HG03558 (cell line): ENCODE measurements around the gene AMIGO1.
"Not testable (repeated sequence)": the region's sequence is repeated elsewhere in the genome, so short reads cannot be mapped to it uniquely, and the experiment has no call there.

Experiments used
- ATAC-seq: cut with Tn5 transposase; IDR thresholded peaks from one replicate; pipeline ENCODE4 v1.9.1; 2021; ENCODE audit warnings: moderate number of reproducible peaks; ENCODE audit not compliant: unreplicated experiment; ENCODE audit errors: extremely low read depth

AMIGO1 gene

GRCh38 chr1:109485001-109485400 lies 24.5 kb downstream of the AMIGO1 start:
- no peak for ATAC-seq

DNA sequence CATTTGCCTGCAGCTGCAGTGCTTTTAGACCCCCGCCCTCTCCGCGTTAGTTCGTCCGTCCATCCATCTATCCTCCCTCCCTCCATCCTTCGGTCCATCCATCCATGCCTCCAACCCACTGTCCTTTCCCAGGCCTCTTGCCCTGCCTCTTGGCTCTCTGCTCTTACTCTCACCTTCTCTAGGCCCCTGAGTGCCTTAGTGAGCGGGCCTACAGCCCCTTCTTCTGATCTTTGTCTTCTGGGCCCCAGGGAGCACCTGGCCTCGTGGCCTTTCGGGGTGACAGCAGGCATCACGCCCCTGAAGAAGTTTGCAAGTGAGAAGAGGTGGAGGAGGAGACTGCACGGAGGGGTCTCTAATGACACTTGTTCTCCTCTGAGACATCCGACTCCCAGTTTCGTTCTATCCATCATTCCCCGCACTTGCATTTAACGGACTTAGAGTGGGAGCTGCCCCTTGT lies 25.0 kb downstream of the AMIGO1 start:
- ATAC-seq: no peak

DNA sequence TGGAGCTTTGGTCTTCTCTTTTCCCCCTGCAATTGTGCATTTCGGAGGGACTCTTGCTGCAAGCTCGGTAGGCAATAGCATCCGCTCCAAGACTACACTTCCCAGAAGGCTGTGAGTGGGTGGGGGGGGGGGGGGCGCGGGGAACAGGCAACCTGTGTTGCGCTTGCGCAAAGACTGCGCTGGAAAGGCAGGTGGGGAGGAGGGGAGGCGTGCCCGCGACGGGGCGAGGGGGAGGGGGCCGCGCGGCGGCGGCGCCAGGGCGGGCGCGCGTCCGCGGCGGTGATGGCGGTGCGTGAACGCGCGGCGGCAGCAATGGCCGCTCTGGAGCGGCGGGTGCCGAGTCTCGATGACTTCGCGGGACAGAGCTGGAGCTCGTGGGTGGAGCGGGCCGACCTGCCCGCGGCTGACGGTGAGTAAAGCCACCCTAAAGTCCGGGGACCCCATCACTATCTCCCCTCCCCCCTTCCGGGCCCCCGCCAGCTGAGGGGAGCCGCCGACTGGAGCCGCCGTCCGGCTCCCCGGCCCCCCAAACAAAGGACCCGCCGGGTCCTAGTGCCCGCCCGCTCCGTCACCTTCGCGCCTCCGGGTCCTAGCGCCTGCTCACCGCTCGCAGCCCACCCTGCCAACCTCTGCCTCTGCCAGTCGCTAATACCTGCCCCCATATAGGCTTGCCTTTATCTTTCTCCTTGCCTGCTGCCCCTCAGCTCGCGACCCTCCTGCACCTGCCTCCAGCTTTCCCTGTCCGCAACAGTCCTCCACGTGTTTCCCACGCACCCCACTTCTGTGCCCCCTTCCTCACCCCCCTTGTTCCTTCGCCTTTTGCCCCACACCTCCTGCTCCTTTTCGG lies 25.6 kb downstream of the AMIGO1 start, which contains the start of gene ATXN7L2:
ATXN7L2 (plus strand) TSS at position 234 of the 847 bp plus-strand sequence; CDS start at position 283, 49 bp downstream.
- peak; percentile 58 for ATAC-seq

- ATAC-seq: no peak
These were observed 26.5 kb downstream of the AMIGO1 start for GRCh38 chr1:109482791-109483671.

- no peak for ATAC-seq
These were observed 27.3 kb downstream of the AMIGO1 start for GRCh38 chr1:109482242-109482641.

DNA sequence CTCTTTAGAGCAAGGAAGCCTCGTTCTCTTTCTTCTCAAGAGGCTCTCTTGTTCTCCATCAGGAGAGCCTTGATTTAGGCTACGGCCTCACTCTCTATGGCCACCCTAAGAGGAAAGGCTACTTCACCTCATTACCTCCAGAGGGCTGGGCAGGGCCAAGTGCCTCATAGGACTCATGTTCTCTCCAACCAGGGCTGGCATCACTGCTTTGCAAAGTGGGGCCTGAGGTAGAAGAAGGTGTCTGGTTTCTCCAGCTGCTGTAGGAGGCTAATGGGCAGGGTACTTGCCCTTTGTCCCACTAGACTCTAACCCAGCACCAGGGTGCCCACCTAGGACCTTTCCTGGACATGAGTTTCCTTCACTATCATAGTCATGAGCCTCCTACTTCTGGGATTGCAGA lies 27.9 kb downstream of the AMIGO1 start:
- ATAC-seq: no peak

DNA sequence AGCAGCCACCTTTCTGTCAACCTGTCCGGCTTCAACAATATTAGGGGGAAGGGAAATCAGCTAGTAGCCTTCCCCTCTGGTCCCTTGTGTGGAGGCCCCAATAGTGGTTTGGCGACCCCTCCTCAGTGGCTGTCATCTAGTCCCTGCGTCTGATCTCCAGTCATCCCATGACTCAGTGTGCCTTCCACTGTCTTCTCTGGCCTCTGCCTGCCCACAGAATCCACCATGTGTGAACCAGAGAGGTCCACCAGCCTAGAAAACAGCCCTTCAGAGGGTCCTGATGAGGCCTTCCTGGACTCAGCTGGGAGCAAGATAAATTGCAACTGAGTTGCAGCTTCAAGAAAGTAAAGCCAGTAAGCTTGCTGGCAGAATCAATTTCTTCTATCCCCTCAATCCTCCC lies 29.6 kb downstream of the AMIGO1 start:
- no peak for ATAC-seq

- no peak for ATAC-seq
These were observed 30.2 kb downstream of the AMIGO1 start for GRCh38 chr1:109479311-109479710.

DNA sequence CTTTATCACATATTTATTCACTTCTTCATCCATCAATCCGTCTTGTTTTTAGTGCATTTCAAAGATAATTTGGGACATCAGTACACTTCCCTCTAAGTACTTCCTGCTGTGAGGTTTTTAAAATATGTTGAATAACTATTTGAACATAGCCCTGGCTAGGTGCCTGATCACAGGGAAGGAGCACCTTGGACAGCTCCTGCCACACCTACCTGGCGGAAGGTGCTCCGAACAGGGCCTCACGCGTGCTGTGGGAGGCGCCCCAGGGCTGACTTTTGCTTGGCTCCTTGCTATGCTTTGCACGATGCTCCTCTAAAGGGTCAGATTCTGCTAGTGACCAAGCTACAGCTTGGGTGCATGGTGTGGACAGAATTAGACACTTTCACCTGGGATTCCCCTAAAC lies 30.7 kb downstream of the AMIGO1 start:
- no peak for ATAC-seq

DNA sequence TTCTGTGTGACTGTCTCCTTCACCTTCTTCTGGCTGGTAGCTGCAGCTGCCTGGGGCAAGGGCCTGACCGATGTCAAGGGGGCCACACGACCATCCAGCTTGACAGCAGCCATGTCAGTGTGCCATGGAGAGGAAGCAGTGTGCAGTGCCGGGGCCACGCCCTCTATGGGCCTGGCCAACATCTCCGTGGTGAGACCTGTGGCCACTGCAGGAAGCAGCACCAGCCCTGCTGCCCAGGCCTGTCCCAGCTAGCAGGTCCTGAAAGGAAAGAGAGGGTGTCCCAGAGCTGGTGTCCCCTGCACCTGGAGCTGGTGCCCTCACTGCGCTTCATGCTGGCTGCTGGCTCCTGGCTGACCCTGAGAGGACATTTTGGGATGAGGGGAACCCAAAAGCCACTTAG lies 31.7 kb downstream of the AMIGO1 start:
- no peak for ATAC-seq

- ATAC-seq: no peak
These were observed 32.7 kb downstream of the AMIGO1 start for GRCh38 chr1:109476825-109477224.

GRCh38 chr1:109475261-109475660 lies 34.3 kb downstream of the AMIGO1 start:
- no peak for ATAC-seq

- ATAC-seq: no peak
These were observed 34.8 kb downstream of the AMIGO1 start for GRCh38 chr1:109474697-109475096.

DNA sequence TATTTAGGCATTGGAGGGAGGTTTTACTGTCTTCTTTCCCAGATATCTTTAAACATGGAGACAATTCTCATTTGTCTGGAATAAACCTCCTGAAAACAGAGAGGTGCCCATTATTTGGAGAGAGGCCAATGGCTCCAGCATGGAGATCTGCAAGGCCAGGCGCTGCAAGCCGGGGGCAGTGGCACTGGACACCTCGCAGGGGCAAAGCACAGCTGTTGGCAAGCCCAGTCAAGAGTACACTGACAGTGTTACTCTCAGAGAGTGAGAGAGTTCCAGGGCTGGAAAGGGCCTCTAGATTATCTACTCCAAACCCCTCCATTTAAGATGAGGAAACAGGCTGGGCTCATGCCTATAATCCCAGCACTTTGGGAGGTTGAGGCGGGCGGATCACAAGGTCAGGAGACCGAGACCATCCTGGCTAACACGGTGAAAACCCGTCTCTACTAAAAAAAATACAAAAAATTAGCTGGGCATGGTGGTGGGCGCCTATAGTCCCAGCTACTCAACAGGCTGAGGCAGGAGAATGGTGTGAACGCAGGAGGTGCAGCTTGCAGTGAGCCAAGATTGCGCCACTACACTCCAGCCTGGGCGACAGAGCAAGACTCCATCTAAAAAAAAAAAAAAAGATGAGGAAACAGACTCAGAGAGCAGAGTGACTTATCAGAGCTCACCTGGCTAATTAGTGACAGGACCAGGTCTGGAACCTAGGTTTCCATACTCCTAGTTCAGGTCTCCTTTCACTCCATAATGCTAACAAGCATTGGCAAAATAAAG lies 36.1 kb downstream of the AMIGO1 start:
- not testable (repeated sequence) for ATAC-seq

DNA sequence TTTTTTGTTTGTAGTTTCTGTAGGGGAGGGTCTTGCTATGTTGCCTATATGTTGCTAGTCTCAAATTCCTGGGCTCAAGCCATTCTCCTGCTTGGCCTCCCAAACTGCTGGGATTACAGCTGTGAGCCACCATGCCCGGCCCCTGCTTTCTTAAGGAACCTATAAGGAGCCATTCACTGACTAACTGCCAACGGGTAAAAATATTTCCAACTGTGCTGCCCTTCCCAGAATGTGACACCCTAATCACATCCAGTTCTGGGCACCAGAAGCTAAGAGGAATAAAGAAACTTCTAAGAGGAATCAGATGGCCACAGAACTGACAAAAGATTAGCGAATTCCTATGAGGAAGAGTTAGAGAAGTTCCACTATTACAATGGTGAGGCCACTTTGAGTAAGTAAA lies 36.7 kb downstream of the AMIGO1 start:
- ATAC-seq: no peak

DNA sequence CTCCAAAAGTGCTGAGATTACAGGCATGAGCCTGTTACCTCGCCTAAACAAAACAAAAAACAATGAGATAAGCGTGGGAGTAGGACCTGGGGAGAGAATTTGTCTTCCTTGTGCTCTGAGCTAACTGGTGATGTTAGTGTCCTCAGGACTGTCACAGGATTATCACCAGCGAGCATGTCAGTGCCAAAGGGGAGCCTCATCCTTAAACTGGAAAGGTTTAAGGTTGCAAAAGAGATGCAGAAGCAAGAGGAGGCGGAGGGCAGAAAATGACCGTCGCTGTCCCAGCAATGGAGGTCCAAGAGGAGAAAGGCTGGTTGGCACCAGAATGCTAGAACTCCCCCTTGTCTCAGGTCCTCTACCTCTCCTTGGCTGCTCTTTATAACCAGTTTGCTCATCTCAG lies 39.3 kb downstream of the AMIGO1 start:
- no peak for ATAC-seq

DNA sequence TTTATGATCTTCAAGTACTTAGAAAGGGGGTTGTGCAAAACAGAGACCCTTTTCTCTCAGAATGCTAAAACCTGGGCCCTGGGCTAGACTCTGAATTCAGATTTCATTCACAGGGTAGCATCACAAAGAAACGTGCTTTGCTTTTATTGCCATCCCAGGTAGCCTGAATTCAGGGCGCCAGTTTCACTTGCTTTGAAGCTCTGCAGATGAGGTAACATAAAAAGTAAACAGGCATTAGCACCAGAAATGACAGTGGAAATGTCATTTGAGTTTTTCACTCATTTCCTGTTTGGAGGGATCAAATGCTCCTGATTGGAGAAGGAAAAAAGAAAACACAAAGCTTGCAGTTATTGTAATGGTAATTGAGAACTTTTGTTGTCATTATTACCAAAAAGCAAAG lies 40.6 kb downstream of the AMIGO1 start:
- ATAC-seq: no peak

- ATAC-seq: no peak
These were observed 41.5 kb downstream of the AMIGO1 start for GRCh38 chr1:109468061-109468460.

DNA sequence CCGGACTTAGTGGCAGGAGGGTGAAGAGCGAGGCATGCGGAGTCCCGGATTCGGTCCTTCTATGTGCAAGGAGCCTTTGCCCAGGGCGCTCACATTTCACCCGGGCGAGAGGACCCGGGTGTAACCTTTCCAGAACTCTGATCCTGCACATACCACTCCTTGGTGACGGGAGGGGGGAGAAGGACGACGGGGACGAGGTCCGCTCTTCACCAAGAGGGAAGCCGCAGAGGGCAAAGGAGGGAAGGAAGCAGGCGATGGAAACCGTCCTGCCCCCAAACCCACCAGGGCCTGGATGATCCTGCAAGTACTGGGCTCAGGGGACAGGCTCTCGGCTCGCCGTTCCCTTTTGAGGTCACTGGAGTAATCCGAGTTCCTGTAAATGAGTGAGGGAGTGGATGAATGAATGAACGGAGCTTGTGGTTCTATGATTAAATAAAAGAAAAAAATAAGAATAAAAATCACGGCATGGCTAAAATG lies 42.2 kb downstream of the AMIGO1 start:
- no peak for ATAC-seq
